Measurements from ENCODE around the gene DLG1. TPM values are rescaled to one million over a fixed set of nuclear protein-coding genes. Genes with fewer than 3 reads are reported as not detected.

DLG1 gene
- total and polyA plus RNA-seq, 2 of the 4 experiments (the other 2 are of a cell fraction), result 21.2 to 57.7 TPM

- TF ChIP-seq MXI1 (IDR thresholded peaks at IDR 0.05; ENCODE audit: borderline replicate concordance, low read depth, low read length) (no peak), USF2 (IDR thresholded peaks at IDR 0.05; ENCODE audit: low read depth, low read length) (peak; percentile 94)
Measured at GRCh38 chr3:197297476-197298340, 704 bp downstream of the DLG1 start (continued).

- H3K4ac ChIP-seq (ENCODE audit: low read depth, low read length), result peak overlapping the region; percentile 79
- H2AK9ac ChIP-seq (replicated peaks; ENCODE audit: low read depth, low read length, poor library complexity), result peak overlapping the region; percentile 99
- no peaks in the 10 kb centered on the region for H3K9me3 ChIP-seq (ENCODE audit: control insufficient read depth, insufficient read depth, low read length)
- H3K23ac ChIP-seq (ENCODE audit: low read depth, low read length), result peak overlapping the region; percentile 98
- peak overlapping the region; percentile 71 for H3K56ac ChIP-seq (ENCODE audit: extremely low read depth, insufficient read depth, low read length)
- H3K36me3 ChIP-seq (ENCODE audit: control insufficient read depth, insufficient read depth, low read length), result peaks cover 5% of the 10 kb centered on the region
- H3K4me3 ChIP-seq (ENCODE audit: insufficient read depth, low read depth, low read length), result peak overlapping the region; percentile 98
- H2AFZ ChIP-seq (replicated peaks; ENCODE audit: low read length, poor library complexity), result peak overlapping the region; percentile 99
- peaks cover 13 to 35% of the 10 kb centered on the region in 2 experiments for H3K79me1 ChIP-seq (ENCODE audit: low read depth in 1 of 2, low read length in 2 of 2)
- H3K4me2 ChIP-seq (ENCODE audit: low read depth, low read length), result peak overlapping the region; percentile 74
- H3K27me3 ChIP-seq (ENCODE audit: control insufficient read depth, insufficient read depth, low read length), result no peaks in the 10 kb centered on the region
- ChIA-PET POLR2A (ENCODE audit: unreplicated experiment) (no interaction called here), CTCF (no interaction called here)
- no peak for DNase-seq
- H3K9me1 ChIP-seq (ENCODE audit: insufficient read depth, low read length), result no peaks in the 10 kb centered on the region
- peaks cover 7% of the 10 kb centered on the region for H3K4me1 ChIP-seq (ENCODE audit: control insufficient read depth, insufficient read depth, low read length)
- peak overlapping the region; percentile 34 to 69; a peak in 2 of 4 replicates for H4K8ac ChIP-seq (ENCODE audit: low read depth in 2 of 2, low read length in 2 of 2)
- H2BK15ac ChIP-seq (ENCODE audit: low read depth, low read length), result 0 out of 3 replicates have a peak overlapping the region, but pooled peaks have one; percentile 60
- H4K20me1 ChIP-seq (ENCODE audit: insufficient read depth, low read length), result peaks cover 13% of the 10 kb centered on the region; the same call in 1 of the 2 replicates
- peak overlapping the region; percentile 89 for H2BK5ac ChIP-seq (ENCODE audit: low read depth, low read length, poor library complexity, severe bottlenecking)
- no peak for ATAC-seq (ENCODE audit: low read depth)
- no peak overlapping the region for H4K91ac ChIP-seq (ENCODE audit: insufficient read depth, low read depth, low read length)
- peak overlapping the region; percentile 68 for H3K27ac ChIP-seq (ENCODE audit: insufficient read depth, low read length)
- dilution Hi-C loops (cut with HindIII; ENCODE audit: low sequenced_read_pairs, unreplicated experiment) (no loop called here), in situ Hi-C loops (cut with MboI; ENCODE audit: low sequenced_read_pairs) (loop anchor here (5.0 kb wide), 1 partner anchor 100 kb away; no protein-coding TSS in a partner anchor), intact Hi-C loops (cut with micrococcal nuclease) (loop anchor here (5.0 kb wide), 1 partner anchor 170 kb away; no protein-coding TSS in a partner anchor)
- BruUV-seq (replicated peaks), result TSS peak; percentile 43
- H2BK20ac ChIP-seq (ENCODE audit: low read depth, low read length), result no peak overlapping the region
- peak overlapping the region; percentile 33; the same call in 1 of the 2 replicates for H4K5ac ChIP-seq (ENCODE audit: low read depth, low read length)
- H2AK5ac ChIP-seq (ENCODE audit: low read depth, low read length), result peak overlapping the region; percentile 49
- peak overlapping the region; percentile 95 for H3K9ac ChIP-seq (ENCODE audit: low read depth, low read length)
- H2BK120ac ChIP-seq (ENCODE audit: low read depth, low read length), result no peak overlapping the region; the same call in 1 of the 2 replicates
- peak overlapping the region; percentile 49; the same call in 1 of the 2 replicates for H3K18ac ChIP-seq (ENCODE audit: low read depth, low read length)
- 3% methylated on average over 6 of the region's 15 CpGs; no CpG with 5 or more reads in 1 of the 2 experiments for WGBS, 2 experiments (ENCODE audit: extremely low coverage in 2 of 2, insufficient read length in 1 of 2)
- H3K14ac ChIP-seq (replicated peaks; ENCODE audit: low read depth, low read length), result peak overlapping the region; percentile 91
- TF ChIP-seq POLR2A (IDR thresholded peaks at IDR 0.05; ENCODE audit: low read depth, low read length) (no peak), ELK1 (IDR thresholded peaks at IDR 0.05; ENCODE audit: borderline replicate concordance, low read depth, low read length) (no peak), RFX5 (IDR thresholded peaks at IDR 0.05; ENCODE audit: low read depth, low read length) (no peak), BHLHE40 (IDR thresholded peaks at IDR 0.05; ENCODE audit: low read depth, low read length) (no peak), FOS (IDR thresholded peaks at IDR 0.05; ENCODE audit: low read depth, low read length) (no peak), CEBPB (IDR thresholded peaks at IDR 0.05; ENCODE audit: low read depth, low read length) (no peak), NFE2L2 (IDR thresholded peaks at IDR 0.05; ENCODE audit: low read depth, low read length) (no peak), CHD1 (IDR thresholded peaks at IDR 0.05; ENCODE audit: low read depth, low read length) (no peak), MXI1 (IDR thresholded peaks at IDR 0.05; ENCODE audit: borderline replicate concordance, low read depth, low read length) (no peak), SMC3 (IDR thresholded peaks at IDR 0.05; ENCODE audit: low read depth, low read length) (no peak), RCOR1 (IDR thresholded peaks at IDR 0.05; ENCODE audit: insufficient replicate concordance, low read length) (no peak)
Measured at GRCh38 chr3:197297002-197297401, 1.4 kb downstream of the DLG1 start.

Data from IMR-90 (cell line).